Measurements from ENCODE around the gene RECQL5.
"Not testable (repeated sequence)": the region's sequence is repeated elsewhere in the genome, so short reads cannot be mapped to it uniquely, and the experiment has no call there.

Gene RECQL5

DNA sequence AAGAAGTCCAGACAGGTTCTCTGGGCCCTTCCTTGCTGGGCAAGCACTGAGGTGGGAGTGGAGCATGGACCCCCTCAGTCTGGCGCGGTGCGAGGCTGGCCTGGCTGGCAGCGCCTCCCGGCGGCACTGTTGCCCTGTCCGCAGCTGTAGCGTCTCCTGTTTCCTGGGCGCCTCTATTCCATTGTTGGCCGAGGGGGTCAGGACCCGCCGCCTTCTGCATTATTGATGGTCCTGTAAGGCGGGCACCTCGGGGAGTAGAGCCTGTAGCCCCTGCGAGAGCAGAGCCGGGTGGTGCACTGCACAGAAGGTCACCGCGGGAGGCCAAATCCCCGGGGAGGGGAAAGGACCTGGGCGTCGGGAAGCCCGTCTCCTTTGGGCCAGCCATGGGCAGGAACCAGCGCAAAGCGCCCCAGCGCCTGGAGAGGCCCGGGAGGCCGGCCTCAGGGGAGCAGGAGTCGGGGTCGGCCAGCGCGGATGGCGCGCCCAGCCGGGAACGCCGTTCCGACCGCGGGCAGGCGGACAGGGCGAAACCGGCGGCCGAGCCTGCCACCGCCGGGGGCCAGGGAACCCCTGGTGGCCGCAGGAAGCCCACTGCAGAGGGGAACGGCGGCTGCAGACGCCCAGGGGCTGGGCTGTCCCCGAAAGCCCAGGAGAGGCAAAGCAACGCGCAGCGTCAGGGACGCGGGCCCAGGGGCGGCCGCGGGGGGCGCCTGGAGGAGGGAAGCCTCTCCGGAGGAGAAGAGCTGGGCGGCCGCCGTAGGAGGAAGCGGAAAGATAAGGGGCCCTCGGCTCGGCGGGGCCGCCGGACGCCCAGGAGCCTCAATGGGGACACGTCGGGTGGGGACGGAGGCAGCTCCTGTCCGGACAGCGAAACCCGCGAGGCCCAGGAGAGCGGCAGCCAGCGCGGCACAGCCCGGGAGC lies 79.0 kb downstream of the RECQL5 start, which contains the start of gene MYO15B:
MYO15B (plus strand) TSS at position 126 of the 921 bp plus-strand sequence; CDS start at position 384, 258 bp downstream.
- no peaks in the 10 kb centered on the region for H3K79me1 ChIP-seq (replicated peaks; ENCODE audit: low read length, poor library complexity, severe bottlenecking)
- WGBS: 13% methylated on average over 65 of the region's 82 CpGs
- peaks cover 15% of the 10 kb centered on the region for H3K4me1 ChIP-seq (ENCODE audit: control insufficient read depth, insufficient read depth, low read depth, low read length)
- peak within 1 kb of the TSS; percentile 35 to 47 for H3K4me3 ChIP-seq (ENCODE audit: insufficient read depth in 1 of 2, low read depth in 1 of 2, low read length in 2 of 2)
- no peak within 1 kb of the TSS for H2AK5ac ChIP-seq (ENCODE audit: low read length, severe bottlenecking)
- H3K4ac ChIP-seq (ENCODE audit: low read depth in 1 of 2, low read length in 2 of 2): peak within 1 kb of the TSS; percentile 68 to 88
- no peak within 1 kb of the TSS for H3K27ac ChIP-seq (ENCODE audit: low read length, poor library complexity, severe bottlenecking)
- DNase-seq: peak; percentile 56
- H2BK15ac ChIP-seq (ENCODE audit: low read depth, poor library complexity, severe bottlenecking): peak within 1 kb of the TSS; percentile 98
- H3K36me3 ChIP-seq (ENCODE audit: control insufficient read depth in 1 of 2, insufficient read depth in 2 of 2, low read depth in 1 of 2, low read length in 2 of 2): no peaks in the 10 kb centered on the region
- H2BK12ac ChIP-seq (ENCODE audit: low read length in 2 of 2): peak within 1 kb of the TSS in 1 of 2 experiments; percentile 76
- H3K18ac ChIP-seq (ENCODE audit: low read depth in 1 of 2, low read length in 2 of 2): peak within 1 kb of the TSS; percentile 70 to 84
- H4K91ac ChIP-seq (ENCODE audit: low read length): peak within 1 kb of the TSS; percentile 74
- no peak within 1 kb of the TSS for H3K4me2 ChIP-seq (ENCODE audit: low read length, poor library complexity, severe bottlenecking)
- H3K9me3 ChIP-seq (ENCODE audit: control insufficient read depth, low read length): peaks cover 4% of the 10 kb centered on the region
- no peak within 1 kb of the TSS for H2BK5ac ChIP-seq (ENCODE audit: low read depth, low read length, poor library complexity, severe bottlenecking)
- H3K27me3 ChIP-seq (ENCODE audit: control insufficient read depth in 1 of 2, insufficient read depth in 1 of 2, low read length in 2 of 2): peaks cover 10 to 56% of the 10 kb centered on the region in 2 experiments
- H2BK120ac ChIP-seq (ENCODE audit: low read depth, low read length): peak within 1 kb of the TSS; percentile 64
- H3K14ac ChIP-seq (ENCODE audit: low read length in 2 of 2): peak within 1 kb of the TSS in 1 of 2 experiments; percentile 35
- peak within 1 kb of the TSS; percentile 62 to 78 for H3K23ac ChIP-seq (ENCODE audit: low read length in 2 of 2)
- H2AFZ ChIP-seq (ENCODE audit: low read depth, low read length): no peak within 1 kb of the TSS
- peak within 1 kb of the TSS; percentile 94 for H4K8ac ChIP-seq (ENCODE audit: low read length)
- H3K9ac ChIP-seq (ENCODE audit: low read length): no peak within 1 kb of the TSS

DNA sequence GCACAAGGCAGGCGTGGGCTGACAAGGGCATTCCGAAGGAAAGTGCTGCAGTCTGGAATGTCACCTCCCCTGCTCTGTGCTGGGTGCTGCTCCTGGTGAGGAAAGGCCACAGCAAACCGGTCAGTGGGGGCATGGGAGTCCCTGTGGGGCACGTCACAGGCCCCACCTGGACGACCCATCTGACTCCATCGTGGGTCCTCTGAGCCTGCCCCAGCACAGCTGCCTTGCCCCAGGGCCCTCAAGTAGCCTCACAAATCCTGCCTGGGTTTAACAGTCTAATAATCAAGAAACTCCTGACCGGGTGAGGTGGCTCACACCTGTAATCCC lies 82.1 kb downstream of the RECQL5 start:
- peak overlapping the region; percentile 19 for H4K8ac ChIP-seq (ENCODE audit: low read length)
- H3K14ac ChIP-seq (ENCODE audit: low read length in 2 of 2): no peak overlapping the region
- no peak overlapping the region for H2AFZ ChIP-seq (ENCODE audit: low read depth, low read length)
- peaks cover 10 to 48% of the 10 kb centered on the region in 2 experiments for H3K27me3 ChIP-seq (ENCODE audit: control insufficient read depth in 1 of 2, insufficient read depth in 1 of 2, low read length in 2 of 2)
- H3K27ac ChIP-seq (ENCODE audit: low read length, poor library complexity, severe bottlenecking): no peak overlapping the region
- DNase-seq: no peak
- no peak overlapping the region for H3K4me2 ChIP-seq (ENCODE audit: low read length, poor library complexity, severe bottlenecking)
- H3K9ac ChIP-seq (ENCODE audit: low read length): no peak overlapping the region
- H3K18ac ChIP-seq (ENCODE audit: low read depth in 1 of 2, low read length in 2 of 2): no peak overlapping the region
- no peak overlapping the region for H3K4me3 ChIP-seq (ENCODE audit: insufficient read depth in 1 of 2, low read depth in 1 of 2, low read length in 2 of 2)
- no peak overlapping the region for H3K4ac ChIP-seq (ENCODE audit: low read depth in 1 of 2, low read length in 2 of 2)
- H3K36me3 ChIP-seq (ENCODE audit: control insufficient read depth in 1 of 2, insufficient read depth in 2 of 2, low read depth in 1 of 2, low read length in 2 of 2): no peaks in the 10 kb centered on the region
- peaks cover 4% of the 10 kb centered on the region for H3K9me3 ChIP-seq (ENCODE audit: control insufficient read depth, low read length)
- H2BK5ac ChIP-seq (ENCODE audit: low read depth, low read length, poor library complexity, severe bottlenecking): no peak overlapping the region
- no peak overlapping the region for H3K23ac ChIP-seq (ENCODE audit: low read length in 2 of 2)
- H2BK12ac ChIP-seq (ENCODE audit: low read length in 2 of 2): no peak overlapping the region
- no peak overlapping the region for H2BK15ac ChIP-seq (ENCODE audit: low read depth, poor library complexity, severe bottlenecking)
- no peak overlapping the region for H4K91ac ChIP-seq (ENCODE audit: low read length)
- no peaks in the 10 kb centered on the region for H3K79me1 ChIP-seq (replicated peaks; ENCODE audit: low read length, poor library complexity, severe bottlenecking)
- no peak overlapping the region for H2BK120ac ChIP-seq (ENCODE audit: low read depth, low read length)
- peaks cover 11% of the 10 kb centered on the region for H3K4me1 ChIP-seq (ENCODE audit: control insufficient read depth, insufficient read depth, low read depth, low read length)
- WGBS: 93% methylated on average over 7 of the region's 7 CpGs
- H2AK5ac ChIP-seq (ENCODE audit: low read length, severe bottlenecking): no peak overlapping the region

DNA sequence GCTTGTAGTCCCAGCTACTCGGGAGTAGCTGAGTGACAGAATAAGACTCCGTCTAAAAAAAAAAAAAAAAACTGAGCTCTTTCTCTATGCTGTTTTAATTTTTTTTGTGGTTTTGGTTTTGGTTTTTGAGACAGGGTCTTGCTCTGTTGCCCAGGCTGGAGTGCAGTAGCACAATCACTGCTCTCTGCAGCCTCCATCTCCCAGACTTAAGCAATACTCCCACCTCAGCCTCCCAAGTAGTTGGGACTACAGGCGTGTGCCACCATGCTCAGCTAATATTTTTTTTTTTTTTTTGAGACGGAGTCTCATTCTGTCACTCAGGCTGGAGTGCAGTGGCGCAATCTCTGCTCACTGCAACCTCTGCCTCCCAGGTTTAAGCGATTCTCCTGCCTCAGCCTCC lies 83.8 kb downstream of the RECQL5 start:
- not testable (repeated sequence) for H3K27ac ChIP-seq (ENCODE audit: low read length, poor library complexity, severe bottlenecking); H2BK120ac ChIP-seq (ENCODE audit: low read depth, low read length); H3K9ac ChIP-seq (ENCODE audit: low read length); H3K4me2 ChIP-seq (ENCODE audit: low read length, poor library complexity, severe bottlenecking); DNase-seq; H3K4me3 ChIP-seq (ENCODE audit: insufficient read depth in 1 of 2, low read depth in 1 of 2, low read length in 2 of 2); H3K79me1 ChIP-seq (replicated peaks; ENCODE audit: low read length, poor library complexity, severe bottlenecking); H3K9me3 ChIP-seq (ENCODE audit: control insufficient read depth, low read length); H2BK5ac ChIP-seq (ENCODE audit: low read depth, low read length, poor library complexity, severe bottlenecking); H3K14ac ChIP-seq (ENCODE audit: low read length in 2 of 2); H4K8ac ChIP-seq (ENCODE audit: low read length); H3K36me3 ChIP-seq (ENCODE audit: control insufficient read depth in 1 of 2, insufficient read depth in 2 of 2, low read depth in 1 of 2, low read length in 2 of 2); H3K4me1 ChIP-seq (ENCODE audit: control insufficient read depth, insufficient read depth, low read depth, low read length); H3K4ac ChIP-seq (ENCODE audit: low read depth in 1 of 2, low read length in 2 of 2); H4K91ac ChIP-seq (ENCODE audit: low read length); H3K18ac ChIP-seq (ENCODE audit: low read depth in 1 of 2, low read length in 2 of 2); H3K23ac ChIP-seq (ENCODE audit: low read length in 2 of 2); H2AK5ac ChIP-seq (ENCODE audit: low read length, severe bottlenecking); H2AFZ ChIP-seq (ENCODE audit: low read depth, low read length); H2BK15ac ChIP-seq (ENCODE audit: low read depth, poor library complexity, severe bottlenecking); H2BK12ac ChIP-seq (ENCODE audit: low read length in 2 of 2)
- peaks cover 10 to 48% of the 10 kb centered on the region in 2 experiments for H3K27me3 ChIP-seq (ENCODE audit: control insufficient read depth in 1 of 2, insufficient read depth in 1 of 2, low read length in 2 of 2)
- 98% methylated on average over 6 of the region's 6 CpGs for WGBS

DNA sequence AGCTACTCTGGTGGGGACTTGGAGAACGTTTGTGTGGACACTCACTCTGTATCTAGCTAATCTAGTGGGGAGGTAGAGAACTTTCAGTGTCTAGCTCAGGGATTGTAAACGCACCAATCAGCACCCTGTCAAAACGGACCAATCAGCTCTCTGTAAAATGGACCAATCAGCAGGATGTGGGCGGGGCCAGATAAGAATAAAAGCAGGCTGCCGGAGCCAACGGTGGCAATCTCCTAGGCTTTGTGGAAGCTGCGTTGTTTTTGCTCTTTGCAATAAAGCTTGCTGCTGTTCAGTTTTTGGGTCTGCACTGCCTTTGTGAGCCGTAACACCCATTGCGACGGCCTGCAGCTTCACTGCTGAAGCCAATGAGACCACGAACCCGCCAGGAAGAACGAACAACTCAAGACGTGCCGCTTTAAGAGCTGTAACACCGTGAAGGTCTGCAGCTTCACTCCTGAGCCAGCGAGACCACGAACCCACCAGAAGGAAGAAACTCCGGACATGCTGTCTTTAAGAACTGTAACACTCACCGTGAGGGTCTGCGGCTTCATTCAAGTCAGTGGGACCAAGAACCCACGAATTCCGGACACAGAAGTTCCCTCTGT lies 85.7 kb downstream of the RECQL5 start:
- H3K27me3 ChIP-seq (ENCODE audit: control insufficient read depth in 1 of 2, insufficient read depth in 1 of 2, low read length in 2 of 2): peaks cover 0 to 33% of the 10 kb centered on the region in 2 experiments
- not testable (repeated sequence) for H4K91ac ChIP-seq (ENCODE audit: low read length); H2AFZ ChIP-seq (ENCODE audit: low read depth, low read length); H3K36me3 ChIP-seq (ENCODE audit: control insufficient read depth in 1 of 2, insufficient read depth in 2 of 2, low read depth in 1 of 2, low read length in 2 of 2); H2BK5ac ChIP-seq (ENCODE audit: low read depth, low read length, poor library complexity, severe bottlenecking); H3K4me2 ChIP-seq (ENCODE audit: low read length, poor library complexity, severe bottlenecking); DNase-seq; H3K18ac ChIP-seq (ENCODE audit: low read depth in 1 of 2, low read length in 2 of 2); H3K23ac ChIP-seq (ENCODE audit: low read length in 2 of 2); H3K79me1 ChIP-seq (replicated peaks; ENCODE audit: low read length, poor library complexity, severe bottlenecking); H3K9ac ChIP-seq (ENCODE audit: low read length); H3K4me3 ChIP-seq (ENCODE audit: insufficient read depth in 1 of 2, low read depth in 1 of 2, low read length in 2 of 2); H2BK15ac ChIP-seq (ENCODE audit: low read depth, poor library complexity, severe bottlenecking); H3K4me1 ChIP-seq (ENCODE audit: control insufficient read depth, insufficient read depth, low read depth, low read length); H4K8ac ChIP-seq (ENCODE audit: low read length); H2BK120ac ChIP-seq (ENCODE audit: low read depth, low read length); H3K14ac ChIP-seq (ENCODE audit: low read length in 2 of 2); H3K4ac ChIP-seq (ENCODE audit: low read depth in 1 of 2, low read length in 2 of 2); H3K27ac ChIP-seq (ENCODE audit: low read length, poor library complexity, severe bottlenecking); H2BK12ac ChIP-seq (ENCODE audit: low read length in 2 of 2); H2AK5ac ChIP-seq (ENCODE audit: low read length, severe bottlenecking); H3K9me3 ChIP-seq (ENCODE audit: control insufficient read depth, low read length)
- 87% methylated on average over 23 of the region's 23 CpGs for WGBS
